Posterior vena cava (tissue), 2 donors: ENCODE results near the gene ZNF358. TPM values are rescaled to one million over a fixed set of nuclear protein-coding genes. Genes with fewer than 3 reads are reported as not detected.
A peak's percentile ranks its signal among the peaks of the same experiment; 100 is the strongest.

Experiments used
- DNase-seq: peaks from one replicate; pipeline ENCODE4 v3.0.0-alpha.2; 2020; ENCODE audit warnings: low spot score
- intact Hi-C, 2 donors: fragments of 100-400 bp; cut with DNase I; formaldehyde crosslinking; loops; one replicate each; pipeline versions ENCODE4 v1.14.1 to v1.14.2; 2022 to 2023
- long read RNA-seq, 2 donors: library from polyadenylated mRNA; unstranded; transcript quantifications; one replicate each; pipeline ENCODE4 v2.0.0, GENCODE V29; 2020 to 2021
- total RNA-seq, 2 donors: library from RNA; stranded (reverse); fragmentation: NEBNext Ultra II Directional; extraction: Animal tissue kit (Norgen Biotek cat#: 25700); gene quantifications; one replicate each; pipeline ENCODE4 v1.2.1, GENCODE V29; 2021
- donor health status: DM: yes; HTN: yes; CAD: no.
- donor health status: DM: yes; HTN: yes; CAD: no.

The ZNF358 gene
- total RNA-seq, result 10 to 100 TPM; 52.3 to 55.0 TPM
- long read RNA-seq, donor 1, transcript ZNF358-202 (2 exons, 1,954 nt), result major isoform, 10 of 21 reads
- long read RNA-seq, donor 1, partial matches to known transcripts, result 11 of 21 reads
- long read RNA-seq, donor 1, other reads (novel, unspliced or antisense), result 0 of 21 reads
- long read RNA-seq, donor 2, partial matches to known transcripts, result 0 of 18 reads
- long read RNA-seq, donor 2, other reads (novel, unspliced or antisense), result 18 of 18 reads

DNA sequence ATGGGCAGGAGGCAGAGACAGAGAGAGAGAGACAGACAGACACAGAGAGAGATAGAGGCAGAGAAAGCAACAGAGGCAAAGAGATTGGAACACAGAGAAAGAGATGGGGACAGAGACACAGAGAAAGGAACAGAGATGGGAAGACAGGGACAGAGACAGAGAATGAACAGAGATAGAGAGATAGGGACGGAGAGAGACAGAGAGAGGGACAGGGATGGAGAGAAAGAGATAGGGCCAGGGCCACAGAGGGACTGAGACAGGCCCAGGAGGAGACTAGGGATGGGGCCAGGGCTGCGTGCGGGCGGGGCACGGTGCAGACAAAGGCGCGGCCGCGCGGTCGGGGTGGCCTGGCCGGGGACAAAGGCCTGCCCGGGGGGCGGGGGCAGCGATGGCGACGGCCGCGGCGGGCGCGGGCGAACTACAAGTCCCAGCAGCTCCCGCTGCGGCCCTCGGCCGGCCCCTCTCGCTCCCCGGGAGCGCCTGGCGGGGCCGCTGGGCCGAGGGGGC lies at the start of gene ZNF358:
ZNF358 (plus strand) TSS at position 459 of the 507 bp plus-strand sequence. CDS start 3,140 bp downstream, outside the sequence.
- DNase-seq, result peak; percentile 91
- intact Hi-C loops, result no loop called here

GRCh38 chr19:7467009-7467989 lies 48.6 kb upstream of the ZNF358 start:
- no peak for DNase-seq
- intact Hi-C loops, result no loop called here

DNA sequence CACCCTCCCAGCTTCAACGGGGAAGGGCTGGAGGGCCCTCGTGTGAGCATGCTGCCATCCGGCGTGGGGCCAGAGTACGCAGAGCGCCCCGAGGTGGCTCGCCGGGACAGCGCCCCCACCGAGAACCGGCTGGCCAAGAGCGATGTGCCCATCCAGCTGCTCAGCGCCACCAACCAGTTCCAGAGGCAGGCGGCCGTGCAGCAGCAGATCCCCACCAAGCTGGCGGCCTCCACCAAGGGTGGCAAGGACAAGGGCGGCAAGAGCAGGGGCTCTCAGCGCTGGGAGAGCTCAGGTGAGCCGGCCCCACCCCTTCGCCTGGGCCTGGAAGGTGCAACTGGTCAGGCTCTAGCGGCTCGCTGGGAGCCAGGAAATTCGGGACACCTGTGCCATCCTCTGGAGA lies 47.1 kb upstream of the ZNF358 start:
- intact Hi-C loops, result no loop called here
- DNase-seq, result no peak

GRCh38 chr19:7469669-7470285 lies 46.1 kb upstream of the ZNF358 start:
- DNase-seq, result no peak
- intact Hi-C loops, result loop anchor here in 1 of 2 donors (10.0 kb wide), 1 partner anchor 685 kb away; no protein-coding TSS in a partner anchor

DNA sequence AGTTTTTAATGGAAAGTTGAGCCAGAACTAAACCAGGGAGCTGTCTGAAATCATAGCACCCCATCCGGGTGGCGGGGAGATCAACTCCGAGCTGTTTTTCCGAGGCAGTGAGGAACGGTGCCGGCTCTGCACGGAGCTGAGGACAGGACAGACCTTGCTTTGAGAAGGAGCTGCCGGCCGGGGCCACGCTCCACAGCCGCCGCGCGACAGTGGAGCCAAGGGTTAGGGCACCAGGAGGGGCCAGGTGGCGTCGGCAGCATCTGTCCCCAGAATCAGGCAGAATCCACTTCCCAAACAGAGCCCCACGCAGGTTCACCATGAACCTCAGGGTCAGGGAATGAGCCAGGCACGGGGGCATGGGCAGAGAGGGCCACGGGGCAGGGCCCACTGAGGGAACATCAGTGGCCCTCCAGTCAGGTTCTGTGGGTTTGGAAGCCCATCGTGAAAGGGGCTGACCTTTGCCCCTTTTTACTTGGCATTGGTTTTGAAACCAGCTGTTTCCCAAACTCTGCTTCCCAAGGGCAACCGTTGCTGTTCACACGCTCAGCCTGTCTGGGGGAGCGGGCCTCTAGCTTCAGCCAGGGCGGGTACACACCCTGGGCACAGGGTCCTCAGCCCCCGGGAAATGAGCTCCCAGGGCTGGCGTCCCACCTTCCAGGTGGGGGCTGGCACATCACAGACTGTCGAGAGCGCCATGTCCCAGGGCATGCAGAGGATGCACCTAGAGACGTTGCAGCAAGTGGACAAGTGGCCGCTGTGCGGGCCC lies 45.2 kb upstream of the ZNF358 start:
- DNase-seq, result no peak
- intact Hi-C loops, result loop anchor here in 1 of 2 donors (10.0 kb wide), 1 partner anchor 686 kb away; no protein-coding TSS in a partner anchor

DNA sequence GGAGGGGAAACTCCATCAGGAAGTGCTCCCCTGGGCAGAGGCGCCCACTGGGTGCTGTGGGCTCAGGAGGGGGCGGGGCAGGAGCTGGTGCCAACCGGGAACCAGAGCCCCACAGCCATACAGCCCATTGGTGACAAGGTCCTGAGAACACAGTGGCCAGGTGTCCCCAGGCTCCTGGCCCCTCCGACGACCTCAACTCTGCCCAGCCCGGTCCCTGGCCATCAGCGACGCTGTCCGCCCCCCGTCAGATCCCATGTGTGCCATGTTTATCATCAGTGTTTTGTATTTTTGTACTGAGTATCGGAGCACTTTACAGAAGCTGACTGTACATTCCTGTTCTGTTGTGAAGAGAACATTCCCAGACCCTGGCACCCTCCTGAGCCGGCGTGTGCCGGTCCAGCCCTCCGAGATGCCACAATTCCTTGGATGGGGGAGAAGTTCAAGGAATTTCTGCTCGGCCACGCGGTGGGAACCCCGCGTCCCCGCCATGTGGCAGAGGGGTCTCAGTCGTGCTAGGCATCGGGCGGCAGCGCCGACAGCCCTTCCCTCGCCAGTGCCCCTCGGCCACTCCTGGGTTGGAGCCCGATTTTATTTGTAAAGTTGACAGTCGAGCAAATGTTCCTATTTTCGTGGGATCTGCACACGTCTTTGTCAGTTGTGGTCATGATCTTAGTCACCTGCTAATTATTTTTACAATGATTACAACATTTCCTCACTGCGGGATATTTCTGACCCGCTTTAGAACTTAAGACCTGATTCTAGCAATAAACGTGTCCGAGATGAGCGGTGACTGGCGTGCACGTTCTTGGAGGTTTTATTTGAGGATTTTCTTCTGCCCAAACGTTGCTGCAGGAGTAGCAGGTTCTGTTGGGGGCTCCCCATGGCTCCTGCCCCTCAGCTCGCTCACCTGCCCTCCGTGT lies 43.9 kb upstream of the ZNF358 start:
- intact Hi-C loops, result loop anchor here in 1 of 2 donors (10.0 kb wide), 1 partner anchor 687 kb away; no protein-coding TSS in a partner anchor
- DNase-seq, result no peak

DNA sequence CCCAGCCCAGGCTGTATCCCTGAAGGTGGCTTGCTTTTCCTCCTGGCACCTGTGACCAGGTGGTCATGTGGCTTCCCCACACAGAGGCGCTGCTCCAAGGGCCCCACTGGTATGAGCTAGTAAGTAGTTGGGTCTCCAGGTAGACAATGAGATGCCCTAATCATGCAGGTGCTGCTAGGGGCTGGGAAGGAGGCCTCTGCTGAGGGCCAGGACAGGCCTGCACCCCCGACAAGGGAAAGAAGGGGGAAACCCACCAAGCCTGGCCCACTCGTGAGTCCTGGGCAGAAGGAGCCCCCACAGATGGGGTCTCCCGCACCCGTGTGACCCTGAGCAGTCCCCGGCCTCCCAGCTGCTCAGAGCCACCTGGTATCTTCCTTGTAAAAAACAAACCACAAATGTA lies 40.2 kb upstream of the ZNF358 start:
- intact Hi-C loops, result loop anchor here in 1 of 2 donors (10.0 kb wide), 1 partner anchor 691 kb away; no protein-coding TSS in a partner anchor
- DNase-seq, result no peak

- intact Hi-C loops, result loop anchor here in 1 of 2 donors (10.0 kb wide), 1 partner anchor 691 kb away; no protein-coding TSS in a partner anchor
- DNase-seq, result no peak
Measured at GRCh38 chr19:7476241-7476640, 39.7 kb upstream of the ZNF358 start.

- intact Hi-C loops, result loop anchor here in 1 of 2 donors (10.0 kb wide), 1 partner anchor 692 kb away; no protein-coding TSS in a partner anchor
- DNase-seq, result no peak
Measured at GRCh38 chr19:7476777-7477494, 39.0 kb upstream of the ZNF358 start.

- intact Hi-C loops, result loop anchor here in 1 of 2 donors (10.0 kb wide), 1 partner anchor 693 kb away; no protein-coding TSS in a partner anchor
- DNase-seq, result no peak
Measured at GRCh38 chr19:7477758-7478157, 38.1 kb upstream of the ZNF358 start.

DNA sequence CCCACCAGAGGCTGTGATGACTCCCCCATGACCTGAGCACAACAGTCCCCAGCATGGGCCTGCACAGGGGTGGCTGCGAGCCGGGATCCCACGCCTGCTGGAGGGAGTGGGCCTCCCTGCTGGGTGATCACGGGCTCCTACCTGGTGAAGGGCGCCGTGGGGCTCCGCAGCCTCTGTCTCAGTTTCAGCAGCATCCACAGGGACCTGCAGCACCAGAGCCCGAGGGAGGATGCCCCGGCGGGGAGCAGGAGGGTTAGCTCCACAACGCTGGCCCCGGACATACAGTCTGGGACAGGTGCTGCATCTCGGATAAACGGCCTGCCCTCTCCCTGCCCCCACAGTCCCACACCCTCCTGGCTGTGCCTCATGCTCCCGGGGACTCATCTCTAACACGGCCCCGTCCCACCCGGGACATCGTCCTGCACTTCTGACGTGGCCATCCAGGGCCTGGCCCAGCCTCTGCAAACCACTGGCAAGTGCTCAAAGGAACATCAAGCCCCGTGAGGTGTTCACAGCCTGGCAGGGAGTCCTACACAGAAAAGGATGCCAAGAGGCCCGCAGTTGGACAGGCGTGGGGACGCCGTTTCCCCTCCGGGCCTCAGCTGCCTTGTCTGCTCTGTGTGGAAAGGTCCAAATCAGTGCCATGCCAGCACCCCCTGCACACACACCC lies 37.6 kb upstream of the ZNF358 start:
- DNase-seq, result no peak
- intact Hi-C loops, result loop anchor here in 1 of 2 donors (10.0 kb wide), 1 partner anchor 694 kb away; no protein-coding TSS in a partner anchor

GRCh38 chr19:7478843-7479227 lies 37.1 kb upstream of the ZNF358 start:
- intact Hi-C loops, result loop anchor here in 1 of 2 donors (10.0 kb wide), 1 partner anchor 694 kb away; no protein-coding TSS in a partner anchor
- DNase-seq, result no peak

DNA sequence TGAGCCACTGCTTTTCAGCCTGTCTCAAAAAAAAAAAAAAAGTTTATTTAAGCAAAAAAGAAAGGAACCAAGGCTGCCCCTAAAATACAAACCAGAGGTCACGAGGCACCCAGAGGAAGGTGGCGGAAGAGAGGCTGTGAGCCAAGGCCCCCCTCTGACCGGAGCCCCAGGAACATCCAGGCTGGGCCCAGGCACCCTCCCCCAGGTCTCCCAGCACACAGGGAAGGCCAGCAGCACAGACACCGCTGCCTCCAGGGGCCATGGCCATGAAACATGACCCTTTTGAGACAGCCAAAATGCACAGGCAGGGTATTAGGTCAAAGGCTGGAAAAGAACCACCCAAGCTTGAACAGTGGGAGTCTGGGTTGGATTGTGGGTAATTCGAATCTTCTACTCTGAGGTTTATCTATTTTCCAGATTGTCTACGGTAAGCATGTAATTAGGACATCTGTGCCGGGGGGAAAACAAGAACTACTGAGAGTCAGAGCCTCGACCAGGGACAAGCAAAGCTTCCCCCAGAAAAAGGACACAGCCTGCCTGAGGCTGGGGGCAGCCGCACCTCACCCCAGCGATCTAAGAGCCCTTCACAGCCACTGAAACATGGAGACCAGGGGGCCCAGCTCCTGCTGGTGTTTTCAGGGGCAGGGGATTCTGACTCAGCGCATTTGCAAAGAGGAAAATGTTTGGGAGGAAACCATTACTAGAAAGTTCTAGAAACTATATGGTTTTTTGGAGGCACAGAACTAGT lies 35.5 kb upstream of the ZNF358 start:
- intact Hi-C loops, result no loop called here
- no peak for DNase-seq

DNA sequence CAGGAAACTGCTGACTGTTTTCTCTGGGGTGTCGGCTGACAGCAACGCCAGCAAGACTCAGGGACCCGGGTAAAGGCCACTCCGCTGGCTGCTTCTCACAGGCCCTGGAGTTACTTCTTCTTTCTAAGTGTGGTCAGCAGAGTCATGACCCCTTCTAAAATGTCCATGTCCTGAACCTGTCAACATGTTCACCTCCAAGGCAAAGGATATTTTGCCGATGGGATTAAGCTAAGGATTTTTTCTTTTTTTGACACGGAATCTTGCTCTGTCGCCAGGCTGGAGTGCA lies 35.0 kb upstream of the ZNF358 start:
- intact Hi-C loops, result no loop called here
- no peak for DNase-seq

DNA sequence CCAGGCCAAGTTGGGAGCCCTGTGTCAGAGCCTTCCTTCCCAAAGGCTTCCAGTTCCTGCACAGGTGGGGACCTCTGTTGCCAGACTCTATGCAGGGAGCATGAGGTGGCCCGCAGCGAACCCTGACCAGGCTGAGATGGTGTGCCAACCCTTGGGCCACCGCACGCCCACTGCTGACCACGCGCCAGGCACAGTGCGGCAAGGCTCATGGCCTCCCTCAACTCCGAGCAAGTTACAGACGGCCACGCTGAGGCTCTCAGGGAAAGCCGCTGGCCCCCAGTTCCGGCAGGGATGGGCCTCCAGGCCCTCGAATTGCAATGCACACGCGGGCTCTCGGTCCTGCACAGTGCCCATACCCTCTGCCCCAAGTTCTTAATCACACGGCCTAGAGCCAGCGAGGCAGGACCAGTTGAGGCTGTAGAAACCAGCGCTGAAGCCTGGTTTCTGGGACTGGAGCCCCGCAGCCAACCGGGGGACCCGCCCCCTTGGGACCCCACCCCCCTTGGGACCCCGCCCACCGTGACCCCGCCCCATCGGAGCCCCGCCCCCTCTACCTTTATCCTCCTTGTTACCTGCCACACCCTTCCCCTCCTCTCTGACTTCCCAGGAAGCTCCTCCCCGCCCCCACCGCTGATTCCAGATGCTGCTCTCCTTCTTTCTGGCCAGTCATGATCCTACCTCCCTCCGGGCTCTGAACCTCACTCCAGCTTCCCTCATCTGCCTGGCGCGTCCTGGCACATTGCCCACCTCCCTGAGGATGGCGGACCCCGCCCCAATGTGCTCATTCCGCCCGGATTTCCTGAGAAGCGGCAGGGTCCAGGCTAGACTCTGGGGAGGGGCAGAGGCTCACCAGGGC lies 33.1 kb upstream of the ZNF358 start:
- no peak for DNase-seq
- intact Hi-C loops, result no loop called here
